H1 (cell line): ENCODE results near the gene SFTPA1.

Experiments
- POLR2A ChIP-seq, 2 experiments: IDR thresholded peaks; 1 replicate in 1 of 2; 2 replicates in 1 of 2; pipeline ENCODE4 v1.6.1; 2011; ENCODE audit warnings: low read depth in 2 of 2, low read length in 2 of 2, mild to moderate bottlenecking in 2 of 2; ENCODE audit errors: control extremely low read depth in 1 of 2
- RXRA ChIP-seq: IDR thresholded peaks from 2 replicates; pipeline ENCODE4 v1.6.1; 2011; ENCODE audit warnings: low read depth, mild to moderate bottlenecking, low read length, moderate library complexity; ENCODE audit not compliant: insufficient read depth

DNA sequence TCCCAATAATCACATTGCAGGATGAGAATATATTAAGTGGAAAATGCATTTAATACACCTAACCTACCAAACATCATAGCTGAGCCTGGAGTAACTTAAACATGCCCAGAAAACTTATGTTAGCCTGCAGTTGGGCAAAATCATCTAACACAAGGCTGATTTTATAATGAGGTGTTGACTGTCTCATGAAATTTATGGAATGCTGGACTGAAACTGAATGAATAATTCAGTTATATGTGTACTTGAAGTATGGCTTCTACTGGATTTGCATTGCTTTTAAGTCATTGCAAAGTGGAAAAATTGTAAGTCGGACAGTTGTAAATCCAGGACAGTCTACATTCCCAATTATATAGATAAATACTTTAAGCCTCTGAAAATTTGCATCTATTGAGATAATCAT is 5.4 kb downstream of the SFTPA1 start:
- TF ChIP-seq POLR2A (IDR thresholded peaks at IDR 0.05; ENCODE audit: control extremely low read depth in 1 of 2, low read depth in 2 of 2, low read length in 2 of 2) (no peak), RXRA (no peak)
